Measurements from ENCODE around the gene CARM1. TPM values are rescaled to one million over a fixed set of nuclear protein-coding genes. Genes with fewer than 3 reads are reported as not detected.

CARM1 gene
- total RNA-seq, 1 experiment from 2014 or later, result 103 TPM

DNA sequence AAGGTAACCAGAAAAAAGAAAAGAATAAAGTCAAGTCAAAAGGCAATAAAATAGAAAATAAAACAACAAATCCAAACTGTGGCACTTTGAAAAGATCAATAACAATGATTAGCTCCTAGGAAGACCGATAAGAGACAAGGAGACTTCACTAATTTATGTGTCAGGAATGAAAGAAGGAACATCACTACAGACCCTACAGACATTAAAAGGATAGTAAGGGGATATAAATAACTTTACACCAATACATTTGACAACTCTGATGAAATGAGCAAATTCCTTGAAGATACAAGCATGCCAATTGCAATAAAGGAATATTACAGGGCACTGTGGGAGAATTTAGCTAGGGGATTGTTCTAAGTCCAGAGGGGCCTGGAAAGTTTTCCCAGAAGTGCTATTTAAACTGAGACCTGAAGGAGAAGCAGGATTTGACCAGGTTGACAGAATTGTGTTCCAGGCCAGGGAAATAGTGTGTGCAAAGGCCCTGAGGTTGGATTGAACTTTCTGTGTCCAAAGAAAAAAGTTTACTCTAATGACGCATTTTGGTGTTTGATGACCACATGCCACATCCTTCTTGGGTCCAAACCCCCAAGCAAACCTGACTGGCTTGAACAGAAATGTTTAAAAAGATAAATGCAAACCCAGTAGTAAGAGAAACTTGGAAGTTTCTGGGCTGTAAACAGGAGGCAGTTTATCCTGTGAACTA, 24.7 kb upstream of the CARM1 start:
- H3K9ac ChIP-seq (ENCODE audit: low read length), result no peak overlapping the region
- CTCF ChIA-PET, result interaction anchor here (1.3 to 2.8 kb wide), 5 partner anchors 9 to 17 kb away, joined by 3 to 11 read pairs (median 7); partner anchors contain the start of gene TMED1
- no peaks in the 10 kb centered on the region for H3K27me3 ChIP-seq (ENCODE audit: insufficient read depth, low read length)

More for the DNA sequence above, 24.7 kb upstream of the CARM1 start:
- ATAC-seq, result no peak
- TF ChIP-seq CEBPB (IDR thresholded peaks at IDR 0.05; ENCODE audit: low read depth) (no peak), ZNF274 (IDR thresholded peaks at IDR 0.05; ENCODE audit: low read depth, low read length) (no peak), POLR2AphosphoS5 (IDR thresholded peaks at IDR 0.05; ENCODE audit: low read depth, low read length) (no peak), CBX3 (IDR thresholded peaks at IDR 0.05; ENCODE audit: low read depth) (no peak), POLR2A (IDR thresholded peaks at IDR 0.05; ENCODE audit: borderline replicate concordance, extremely low read depth, insufficient read depth, insufficient read length) (no peak), SIN3A (IDR thresholded peaks at IDR 0.05; ENCODE audit: low read depth) (no peak), EGR1 (IDR thresholded peaks at IDR 0.05; ENCODE audit: low read depth) (no peak), EZH2 (IDR thresholded peaks at IDR 0.05) (no peak)
- TF ChIP-seq, protein P1, sequence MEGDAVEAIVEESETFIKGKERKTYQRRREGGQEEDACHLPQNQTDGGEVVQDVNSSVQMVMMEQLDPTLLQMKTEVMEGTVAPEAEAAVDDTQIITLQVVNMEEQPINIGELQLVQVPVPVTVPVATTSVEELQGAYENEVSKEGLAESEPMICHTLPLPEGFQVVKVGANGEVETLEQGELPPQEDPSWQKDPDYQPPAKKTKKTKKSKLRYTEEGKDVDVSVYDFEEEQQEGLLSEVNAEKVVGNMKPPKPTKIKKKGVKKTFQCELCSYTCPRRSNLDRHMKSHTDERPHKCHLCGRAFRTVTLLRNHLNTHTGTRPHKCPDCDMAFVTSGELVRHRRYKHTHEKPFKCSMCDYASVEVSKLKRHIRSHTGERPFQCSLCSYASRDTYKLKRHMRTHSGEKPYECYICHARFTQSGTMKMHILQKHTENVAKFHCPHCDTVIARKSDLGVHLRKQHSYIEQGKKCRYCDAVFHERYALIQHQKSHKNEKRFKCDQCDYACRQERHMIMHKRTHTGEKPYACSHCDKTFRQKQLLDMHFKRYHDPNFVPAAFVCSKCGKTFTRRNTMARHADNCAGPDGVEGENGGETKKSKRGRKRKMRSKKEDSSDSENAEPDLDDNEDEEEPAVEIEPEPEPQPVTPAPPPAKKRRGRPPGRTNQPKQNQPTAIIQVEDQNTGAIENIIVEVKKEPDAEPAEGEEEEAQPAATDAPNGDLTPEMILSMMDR (IDR thresholded peaks at IDR 0.05 in 2 of 3, conservative IDR thresholded peaks at IDR 0.05 in 1 of 3; ENCODE audit: borderline replicate concordance in 1 of 3, insufficient read depth in 1 of 3, low read depth in 2 of 3, low read length in 2 of 3), result no peak
- TF ChIP-seq, protein P2, sequence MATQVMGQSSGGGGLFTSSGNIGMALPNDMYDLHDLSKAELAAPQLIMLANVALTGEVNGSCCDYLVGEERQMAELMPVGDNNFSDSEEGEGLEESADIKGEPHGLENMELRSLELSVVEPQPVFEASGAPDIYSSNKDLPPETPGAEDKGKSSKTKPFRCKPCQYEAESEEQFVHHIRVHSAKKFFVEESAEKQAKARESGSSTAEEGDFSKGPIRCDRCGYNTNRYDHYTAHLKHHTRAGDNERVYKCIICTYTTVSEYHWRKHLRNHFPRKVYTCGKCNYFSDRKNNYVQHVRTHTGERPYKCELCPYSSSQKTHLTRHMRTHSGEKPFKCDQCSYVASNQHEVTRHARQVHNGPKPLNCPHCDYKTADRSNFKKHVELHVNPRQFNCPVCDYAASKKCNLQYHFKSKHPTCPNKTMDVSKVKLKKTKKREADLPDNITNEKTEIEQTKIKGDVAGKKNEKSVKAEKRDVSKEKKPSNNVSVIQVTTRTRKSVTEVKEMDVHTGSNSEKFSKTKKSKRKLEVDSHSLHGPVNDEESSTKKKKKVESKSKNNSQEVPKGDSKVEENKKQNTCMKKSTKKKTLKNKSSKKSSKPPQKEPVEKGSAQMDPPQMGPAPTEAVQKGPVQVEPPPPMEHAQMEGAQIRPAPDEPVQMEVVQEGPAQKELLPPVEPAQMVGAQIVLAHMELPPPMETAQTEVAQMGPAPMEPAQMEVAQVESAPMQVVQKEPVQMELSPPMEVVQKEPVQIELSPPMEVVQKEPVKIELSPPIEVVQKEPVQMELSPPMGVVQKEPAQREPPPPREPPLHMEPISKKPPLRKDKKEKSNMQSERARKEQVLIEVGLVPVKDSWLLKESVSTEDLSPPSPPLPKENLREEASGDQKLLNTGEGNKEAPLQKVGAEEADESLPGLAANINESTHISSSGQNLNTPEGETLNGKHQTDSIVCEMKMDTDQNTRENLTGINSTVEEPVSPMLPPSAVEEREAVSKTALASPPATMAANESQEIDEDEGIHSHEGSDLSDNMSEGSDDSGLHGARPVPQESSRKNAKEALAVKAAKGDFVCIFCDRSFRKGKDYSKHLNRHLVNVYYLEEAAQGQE (IDR thresholded peaks at IDR 0.05; ENCODE audit: low read depth), result no peak
- TF ChIP-seq, protein P3, sequence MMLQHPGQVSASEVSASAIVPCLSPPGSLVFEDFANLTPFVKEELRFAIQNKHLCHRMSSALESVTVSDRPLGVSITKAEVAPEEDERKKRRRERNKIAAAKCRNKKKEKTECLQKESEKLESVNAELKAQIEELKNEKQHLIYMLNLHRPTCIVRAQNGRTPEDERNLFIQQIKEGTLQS (IDR thresholded peaks at IDR 0.05), result no peak
- TF ChIP-seq, protein P4, sequence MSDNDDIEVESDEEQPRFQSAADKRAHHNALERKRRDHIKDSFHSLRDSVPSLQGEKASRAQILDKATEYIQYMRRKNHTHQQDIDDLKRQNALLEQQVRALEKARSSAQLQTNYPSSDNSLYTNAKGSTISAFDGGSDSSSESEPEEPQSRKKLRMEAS (IDR thresholded peaks at IDR 0.05), result no peak
- POLR2A ChIA-PET, result interaction anchor here (0.9 kb wide), 1 partner anchor 11 kb away, joined by 3 read pairs; the partner anchor contains the start of gene TMED1
- BruUV-seq (replicated peaks), result no TSS peak
- H3K4me2 ChIP-seq (ENCODE audit: low read length), result no peak overlapping the region
- RAD21 ChIA-PET (ENCODE audit: low non-redundant PET in 1 of 2, low total read pairs in 2 of 2, uncharacterized antibody in 2 of 2, unreplicated experiment in 2 of 2), result no interaction called here
- H3K4me1 ChIP-seq (ENCODE audit: control insufficient read depth in 1 of 2, insufficient read depth in 2 of 2, low read length in 2 of 2), result no peaks in the 10 kb centered on the region
- no peak overlapping the region for H3K27ac ChIP-seq (ENCODE audit: low read depth, low read length)
- no peaks in the 10 kb centered on the region for H3K9me2 ChIP-seq (ENCODE audit: insufficient read depth)
- no peaks in the 10 kb centered on the region for H4K20me1 ChIP-seq (ENCODE audit: insufficient read depth)
- H3K4me3 ChIP-seq (replicated peaks in 1 of 2; ENCODE audit: low read depth in 1 of 2, low read length in 2 of 2), result no peak overlapping the region
- DNase-seq (ENCODE audit: low read depth, low spot score), result no peak
- H3K79me2 ChIP-seq (ENCODE audit: insufficient read depth, low read length), result no peaks in the 10 kb centered on the region
- H3K9me3 ChIP-seq (ENCODE audit: control insufficient read depth in 1 of 2, insufficient read depth in 1 of 2, low read depth in 1 of 2, low read length in 2 of 2), result no peaks in the 10 kb centered on the region
- no peak overlapping the region for H2AFZ ChIP-seq (ENCODE audit: low read depth, low read length, poor library complexity, severe bottlenecking)
- no peaks in the 10 kb centered on the region for H3K36me3 ChIP-seq (ENCODE audit: control insufficient read depth in 1 of 2, insufficient read depth in 2 of 2, low read length in 2 of 2)
- intact Hi-C loops (cut with micrococcal nuclease), result no loop called here
